Measurements from ENCODE around the gene ZNF385A.

DNA sequence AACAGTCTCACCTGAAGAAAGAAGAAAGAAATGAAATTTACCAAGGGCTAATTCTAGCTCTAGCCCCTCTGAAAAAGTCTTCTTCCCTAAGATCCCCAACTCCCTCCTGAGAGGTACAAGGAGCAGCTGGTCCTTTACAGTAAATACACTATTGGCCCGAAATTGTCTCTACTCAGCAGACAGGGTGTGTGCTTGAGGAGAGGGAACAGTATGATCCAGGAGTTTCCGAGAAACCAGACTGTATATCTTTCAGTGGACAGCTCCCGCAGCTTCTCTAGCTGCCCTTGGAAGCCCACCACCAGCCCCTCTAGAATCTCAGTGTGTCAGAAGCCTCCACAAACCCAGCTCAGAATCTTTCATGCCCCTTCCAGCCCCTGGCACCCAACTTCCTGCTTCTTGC lies 28.3 kb downstream of the ZNF385A start:
- TF ChIP-seq, protein P1, sequence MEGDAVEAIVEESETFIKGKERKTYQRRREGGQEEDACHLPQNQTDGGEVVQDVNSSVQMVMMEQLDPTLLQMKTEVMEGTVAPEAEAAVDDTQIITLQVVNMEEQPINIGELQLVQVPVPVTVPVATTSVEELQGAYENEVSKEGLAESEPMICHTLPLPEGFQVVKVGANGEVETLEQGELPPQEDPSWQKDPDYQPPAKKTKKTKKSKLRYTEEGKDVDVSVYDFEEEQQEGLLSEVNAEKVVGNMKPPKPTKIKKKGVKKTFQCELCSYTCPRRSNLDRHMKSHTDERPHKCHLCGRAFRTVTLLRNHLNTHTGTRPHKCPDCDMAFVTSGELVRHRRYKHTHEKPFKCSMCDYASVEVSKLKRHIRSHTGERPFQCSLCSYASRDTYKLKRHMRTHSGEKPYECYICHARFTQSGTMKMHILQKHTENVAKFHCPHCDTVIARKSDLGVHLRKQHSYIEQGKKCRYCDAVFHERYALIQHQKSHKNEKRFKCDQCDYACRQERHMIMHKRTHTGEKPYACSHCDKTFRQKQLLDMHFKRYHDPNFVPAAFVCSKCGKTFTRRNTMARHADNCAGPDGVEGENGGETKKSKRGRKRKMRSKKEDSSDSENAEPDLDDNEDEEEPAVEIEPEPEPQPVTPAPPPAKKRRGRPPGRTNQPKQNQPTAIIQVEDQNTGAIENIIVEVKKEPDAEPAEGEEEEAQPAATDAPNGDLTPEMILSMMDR (IDR thresholded peaks at IDR 0.05): no peak
- TF ChIP-seq POLR2A (IDR thresholded peaks at IDR 0.05): no peak
